Measurements from ENCODE around the gene CACNA2D1. TPM values are rescaled to one million over a fixed set of nuclear protein-coding genes. Genes with fewer than 3 reads are reported as not detected.

The CACNA2D1 gene
- total and polyA plus RNA-seq, 7 experiments from 2014 or later: not detected

GRCh38 chr7:82335927-82336326 is 107.7 kb downstream of the CACNA2D1 start:
- no peak for DNase-seq
- no peak overlapping the region for H3K4me3 ChIP-seq (ENCODE audit: low read length)
- Mint-ChIP-seq H3K9me3 (peaks cover 0 to 10% (median 2%) of the 10 kb centered on the region in 11 donors), H3K27ac (no peak overlapping the region), H3K36me3 (no peaks in the 10 kb centered on the region), H3K27me3 (no peaks in the 10 kb centered on the region), H3K4me3 (no peak overlapping the region), H3K4me1 (no peaks in the 10 kb centered on the region)
- H3K36me3 ChIP-seq (ENCODE audit: control insufficient read depth in 2 of 3, insufficient read depth in 3 of 3, low read length in 3 of 3): no peaks in the 10 kb centered on the region
- H3K27ac ChIP-seq (ENCODE audit: low read depth, low read length): no peak overlapping the region
- no peaks in the 10 kb centered on the region for H3K4me1 ChIP-seq (ENCODE audit: control insufficient read depth in 2 of 2, insufficient read depth in 2 of 2, low read length in 2 of 2)
- no peaks in the 10 kb centered on the region for H3K9me3 ChIP-seq (ENCODE audit: control insufficient read depth in 2 of 3, low read length in 3 of 3)
- ChIA-PET CTCF (no interaction called here), POLR2A (no interaction called here)
- intact Hi-C loops (cut with micrococcal nuclease): no loop called here
- no peaks in the 10 kb centered on the region for H3K27me3 ChIP-seq (ENCODE audit: control insufficient read depth in 2 of 2, insufficient read depth in 2 of 2, low read length in 2 of 2)
- ATAC-seq: no peak

GRCh38 chr7:82335001-82335400 is 108.6 kb downstream of the CACNA2D1 start:
- Mint-ChIP-seq H3K4me3 (no peak overlapping the region), H3K4me1 (no peaks in the 10 kb centered on the region), H3K27me3 (no peaks in the 10 kb centered on the region), H3K9me3 (peaks cover 0 to 10% (median 2%) of the 10 kb centered on the region in 11 donors), H3K27ac (no peak overlapping the region), H3K36me3 (no peaks in the 10 kb centered on the region)
- Histone ChIP-seq H3K27ac (ENCODE audit: low read depth, low read length) (no peak overlapping the region), H3K4me1 (ENCODE audit: control insufficient read depth in 2 of 2, insufficient read depth in 2 of 2, low read length in 2 of 2) (no peaks in the 10 kb centered on the region), H3K4me3 (ENCODE audit: low read length) (no peak overlapping the region), H3K9me3 (ENCODE audit: control insufficient read depth in 2 of 3, low read length in 3 of 3) (no peaks in the 10 kb centered on the region), H3K36me3 (ENCODE audit: control insufficient read depth in 2 of 3, insufficient read depth in 3 of 3, low read length in 3 of 3) (no peaks in the 10 kb centered on the region), H3K27me3 (ENCODE audit: control insufficient read depth in 2 of 2, insufficient read depth in 2 of 2, low read length in 2 of 2) (no peaks in the 10 kb centered on the region)
- ChIA-PET CTCF (no interaction called here), POLR2A (no interaction called here)
- no peak for DNase-seq
- intact Hi-C loops (cut with micrococcal nuclease): no loop called here
- ATAC-seq: no peak

GRCh38 chr7:82331234-82331633 is 112.3 kb downstream of the CACNA2D1 start:
- Histone ChIP-seq H3K27ac (ENCODE audit: low read depth, low read length) (no peak overlapping the region), H3K9me3 (ENCODE audit: control insufficient read depth in 2 of 3, low read length in 3 of 3) (no peaks in the 10 kb centered on the region), H3K4me1 (ENCODE audit: control insufficient read depth in 2 of 2, insufficient read depth in 2 of 2, low read length in 2 of 2) (no peaks in the 10 kb centered on the region), H3K36me3 (ENCODE audit: control insufficient read depth in 2 of 3, insufficient read depth in 3 of 3, low read length in 3 of 3) (no peaks in the 10 kb centered on the region), H3K27me3 (ENCODE audit: control insufficient read depth in 2 of 2, insufficient read depth in 2 of 2, low read length in 2 of 2) (no peaks in the 10 kb centered on the region), H3K4me3 (ENCODE audit: low read length) (no peak overlapping the region)
- ATAC-seq (no peak), DNase-seq (no peak)
- no peaks in the 10 kb centered on the region for H3K27me3 Mint-ChIP-seq
- H3K36me3 Mint-ChIP-seq: no peaks in the 10 kb centered on the region
- no peaks in the 10 kb centered on the region for H3K4me1 Mint-ChIP-seq
- CTCF ChIA-PET: no interaction called here
- no peak overlapping the region for H3K27ac Mint-ChIP-seq
- peaks cover 0 to 5% (median 0%) of the 10 kb centered on the region in 11 donors for H3K9me3 Mint-ChIP-seq
- intact Hi-C loops (cut with micrococcal nuclease): no loop called here
- no peak overlapping the region for H3K4me3 Mint-ChIP-seq
- POLR2A ChIA-PET: no interaction called here

- no peak overlapping the region for H3K27ac ChIP-seq (ENCODE audit: low read depth, low read length)
- H3K27me3 Mint-ChIP-seq: no peaks in the 10 kb centered on the region
- no peaks in the 10 kb centered on the region for H3K4me1 ChIP-seq (ENCODE audit: control insufficient read depth in 2 of 2, insufficient read depth in 2 of 2, low read length in 2 of 2)
- H3K4me3 ChIP-seq (ENCODE audit: low read length): no peak overlapping the region
- CTCF ChIA-PET: no interaction called here
- H3K9me3 Mint-ChIP-seq: peaks cover 0 to 5% (median 0%) of the 10 kb centered on the region in 11 donors
- H3K27me3 ChIP-seq (ENCODE audit: control insufficient read depth in 2 of 2, insufficient read depth in 2 of 2, low read length in 2 of 2): no peaks in the 10 kb centered on the region
- intact Hi-C loops (cut with micrococcal nuclease): no loop called here
- no peaks in the 10 kb centered on the region for H3K36me3 Mint-ChIP-seq
- no peak overlapping the region for H3K27ac Mint-ChIP-seq
- H3K4me3 Mint-ChIP-seq: no peak overlapping the region
- no peak for ATAC-seq
- H3K9me3 ChIP-seq (ENCODE audit: control insufficient read depth in 2 of 3, low read length in 3 of 3): no peaks in the 10 kb centered on the region
- no peaks in the 10 kb centered on the region for H3K4me1 Mint-ChIP-seq
- no peak for DNase-seq
- no peaks in the 10 kb centered on the region for H3K36me3 ChIP-seq (ENCODE audit: control insufficient read depth in 2 of 3, insufficient read depth in 3 of 3, low read length in 3 of 3)
- POLR2A ChIA-PET: no interaction called here
Measured at GRCh38 chr7:82330706-82331215, 112.8 kb downstream of the CACNA2D1 start.

GRCh38 chr7:82327898-82328297 is 115.7 kb downstream of the CACNA2D1 start:
- DNase-seq (no peak), ATAC-seq (no peak)
- Mint-ChIP-seq H3K9me3 (peaks cover 0 to 5% (median 0%) of the 10 kb centered on the region in 11 donors), H3K4me1 (no peaks in the 10 kb centered on the region), H3K36me3 (no peaks in the 10 kb centered on the region), H3K27me3 (no peaks in the 10 kb centered on the region), H3K27ac (no peak overlapping the region), H3K4me3 (no peak overlapping the region)
- no peak overlapping the region for H3K27ac ChIP-seq (ENCODE audit: low read depth, low read length)
- ChIA-PET CTCF (no interaction called here), POLR2A (no interaction called here)
- no peaks in the 10 kb centered on the region for H3K27me3 ChIP-seq (ENCODE audit: control insufficient read depth in 2 of 2, insufficient read depth in 2 of 2, low read length in 2 of 2)
- intact Hi-C loops (cut with micrococcal nuclease): no loop called here
- no peaks in the 10 kb centered on the region for H3K4me1 ChIP-seq (ENCODE audit: control insufficient read depth in 2 of 2, insufficient read depth in 2 of 2, low read length in 2 of 2)
- no peaks in the 10 kb centered on the region for H3K9me3 ChIP-seq (ENCODE audit: control insufficient read depth in 2 of 3, low read length in 3 of 3)
- H3K36me3 ChIP-seq (ENCODE audit: control insufficient read depth in 2 of 3, insufficient read depth in 3 of 3, low read length in 3 of 3): no peaks in the 10 kb centered on the region
- H3K4me3 ChIP-seq (ENCODE audit: low read length): no peak overlapping the region

GRCh38 chr7:82325416-82325815 is 118.2 kb downstream of the CACNA2D1 start:
- Mint-ChIP-seq H3K4me1 (no peaks in the 10 kb centered on the region), H3K4me3 (no peak overlapping the region), H3K36me3 (no peaks in the 10 kb centered on the region), H3K27ac (no peak overlapping the region), H3K27me3 (no peaks in the 10 kb centered on the region), H3K9me3 (peaks cover 0 to 9% (median 3%) of the 10 kb centered on the region in 11 donors)
- intact Hi-C loops (cut with micrococcal nuclease): no loop called here
- DNase-seq (no peak), ATAC-seq (no peak)
- Histone ChIP-seq H3K4me1 (ENCODE audit: control insufficient read depth in 2 of 2, insufficient read depth in 2 of 2, low read length in 2 of 2) (no peaks in the 10 kb centered on the region), H3K27me3 (ENCODE audit: control insufficient read depth in 2 of 2, insufficient read depth in 2 of 2, low read length in 2 of 2) (no peaks in the 10 kb centered on the region), H3K27ac (ENCODE audit: low read depth, low read length) (no peak overlapping the region), H3K9me3 (ENCODE audit: control insufficient read depth in 2 of 3, low read length in 3 of 3) (no peaks in the 10 kb centered on the region), H3K36me3 (ENCODE audit: control insufficient read depth in 2 of 3, insufficient read depth in 3 of 3, low read length in 3 of 3) (no peaks in the 10 kb centered on the region), H3K4me3 (ENCODE audit: low read length) (no peak overlapping the region)
- ChIA-PET POLR2A (no interaction called here), CTCF (no interaction called here)

- H3K4me1 Mint-ChIP-seq: no peaks in the 10 kb centered on the region
- H3K9me3 Mint-ChIP-seq: peaks cover 0 to 9% (median 3%) of the 10 kb centered on the region in 11 donors
- no peaks in the 10 kb centered on the region for H3K36me3 Mint-ChIP-seq
- POLR2A ChIA-PET: no interaction called here
- no peaks in the 10 kb centered on the region for H3K27me3 Mint-ChIP-seq
- CTCF ChIA-PET: no interaction called here
- no peak for DNase-seq
- no peaks in the 10 kb centered on the region for H3K9me3 ChIP-seq (ENCODE audit: control insufficient read depth in 2 of 3, low read length in 3 of 3)
- no peaks in the 10 kb centered on the region for H3K27me3 ChIP-seq (ENCODE audit: control insufficient read depth in 2 of 2, insufficient read depth in 2 of 2, low read length in 2 of 2)
- H3K27ac ChIP-seq (ENCODE audit: low read depth, low read length): no peak overlapping the region
- ATAC-seq: no peak
- H3K36me3 ChIP-seq (ENCODE audit: control insufficient read depth in 2 of 3, insufficient read depth in 3 of 3, low read length in 3 of 3): no peaks in the 10 kb centered on the region
- H3K4me3 Mint-ChIP-seq: no peak overlapping the region
- H3K27ac Mint-ChIP-seq: no peak overlapping the region
- H3K4me3 ChIP-seq (ENCODE audit: low read length): no peak overlapping the region
- no peaks in the 10 kb centered on the region for H3K4me1 ChIP-seq (ENCODE audit: control insufficient read depth in 2 of 2, insufficient read depth in 2 of 2, low read length in 2 of 2)
- intact Hi-C loops (cut with micrococcal nuclease): no loop called here
Measured at GRCh38 chr7:82323806-82324205, 119.8 kb downstream of the CACNA2D1 start.

All from naive thymus-derived CD4-positive, alpha-beta T cell (primary cell).